WTC11 (cell line): ENCODE data around the gene STARD5. TPM values are rescaled to one million over a fixed set of nuclear protein-coding genes. Genes with fewer than 3 reads are reported as not detected.

ENCODE experiments used
- ATAC-seq: fragments of 200-7000 bp; cut with Tn5 transposase; 2 replicates; pipeline ENCODE4 v1.10.0; 2021; ENCODE audit warnings: mild to moderate bottlenecking, moderate library complexity
- CTCF ChIA-PET: fragments of 300-600 bp; sonication (Branson Sonifier 250); formaldehyde crosslinking; loops from one replicate; lab custom pipeline; 2021; ENCODE audit warnings: antibody characterized with exemption; lab: Charles Lee
- POLR2A ChIA-PET: fragments of 350-600 bp; sonication (Branson Sonifier 250); formaldehyde crosslinking; loops from one replicate; lab custom pipeline; 2021; ENCODE audit warnings: antibody characterized with exemption; lab: Charles Lee
- DNase-seq: peaks from one replicate; pipeline ENCODE4 v3.0.0; 2021; ENCODE audit warnings: low spot score
- H3K27ac Mint-ChIP-seq: 2 replicates; pipeline ENCODE4 v1.8.0; 2021; ENCODE audit warnings: mixed read lengths
- H3K27me3 Mint-ChIP-seq: 2 replicates; pipeline ENCODE4 v1.8.0; 2021; ENCODE audit warnings: low read depth, mild to moderate bottlenecking, moderate library complexity, mixed read lengths
- H3K36me3 Mint-ChIP-seq: 2 replicates; pipeline ENCODE4 v1.8.0; 2021; ENCODE audit warnings: mixed read lengths
- H3K4me1 Mint-ChIP-seq: 2 replicates; pipeline ENCODE4 v1.8.0; 2022; ENCODE audit warnings: mixed read lengths
- H3K4me3 Mint-ChIP-seq: 2 replicates; pipeline ENCODE4 v1.8.0; 2021; ENCODE audit warnings: mild to moderate bottlenecking, moderate library complexity, mixed read lengths
- H3K9me3 Mint-ChIP-seq: 2 replicates; pipeline ENCODE4 v1.8.0; 2021; ENCODE audit warnings: mixed read lengths
- CDX4 ChIP-seq: fragments of 250-450 bp; sonication (Bioruptor Pico); IDR thresholded peaks from 2 replicates; pipeline ENCODE4 v1.9.0; 2021; ENCODE audit warnings: moderate library complexity, mild to moderate bottlenecking, inconsistent platforms, borderline replicate concordance
- CREB1 ChIP-seq: sonication (generic); formaldehyde crosslinking; IDR thresholded peaks from 2 replicates; pipeline ENCODE4 v1.8.0; 2023; ENCODE audit warnings: mild to moderate bottlenecking, missing genetic modification reagents
- CTCF ChIP-seq: fragments of 200-600 bp; IDR thresholded peaks from 2 replicates; pipeline ENCODE4 v1.8.0; 2022; ENCODE audit warnings: antibody characterized with exemption
- EMX1 ChIP-seq: fragments of 250-450 bp; sonication (Bioruptor Pico); IDR thresholded peaks from 2 replicates; pipeline ENCODE4 v1.8.0; 2021; ENCODE audit warnings: mild to moderate bottlenecking
- ERG ChIP-seq: fragments of 250-450 bp; sonication (Bioruptor Pico); IDR thresholded peaks from 2 replicates; pipeline ENCODE4 v1.8.0; 2021; ENCODE audit warnings: mild to moderate bottlenecking
- GTF2I ChIP-seq: fragments of 250-450 bp; sonication (Bioruptor Pico); conservative IDR thresholded peaks from 2 replicates; pipeline ENCODE4 v1.4.0; 2021; ENCODE audit warnings: mild to moderate bottlenecking
- HMGXB4 ChIP-seq: sonication (generic); formaldehyde crosslinking; IDR thresholded peaks from 2 replicates; pipeline ENCODE4 v1.8.1; 2023; ENCODE audit warnings: mild to moderate bottlenecking, moderate library complexity, missing genetic modification reagents
- IRF2 ChIP-seq: sonication (generic); formaldehyde crosslinking; IDR thresholded peaks from 2 replicates; pipeline ENCODE4 v1.8.0; 2022; ENCODE audit warnings: low read depth, missing genetic modification reagents, borderline replicate concordance
- JUN ChIP-seq: sonication (generic); formaldehyde crosslinking; IDR thresholded peaks from 2 replicates; pipeline ENCODE4 v1.8.0; 2023; ENCODE audit warnings: mild to moderate bottlenecking, missing genetic modification reagents
- KAT7 ChIP-seq: sonication (generic); formaldehyde crosslinking; IDR thresholded peaks from 2 replicates; pipeline ENCODE4 v1.8.1; 2023; ENCODE audit warnings: missing genetic modification reagents, mild to moderate bottlenecking, borderline replicate concordance
- MYBL2 ChIP-seq: sonication (generic); formaldehyde crosslinking; IDR thresholded peaks from 2 replicates; pipeline ENCODE4 v1.8.1; 2023; ENCODE audit warnings: mild to moderate bottlenecking, moderate library complexity, missing genetic modification reagents
- NFATC4 ChIP-seq: fragments of 250-450 bp; sonication (Bioruptor Pico); IDR thresholded peaks from 2 replicates; pipeline ENCODE4 v1.9.0; 2021; ENCODE audit warnings: mild to moderate bottlenecking
- NFYB ChIP-seq: sonication (generic); formaldehyde crosslinking; conservative IDR thresholded peaks from 2 replicates; pipeline ENCODE4 v1.8.0; 2022; ENCODE audit warnings: low read depth, missing genetic modification reagents
- NR3C1 ChIP-seq: sonication (generic); formaldehyde crosslinking; conservative IDR thresholded peaks from 2 replicates; pipeline ENCODE4 v1.8.1; 2023; ENCODE audit warnings: low read depth, mild to moderate bottlenecking, missing genetic modification reagents
- PREB ChIP-seq: sonication (generic); formaldehyde crosslinking; IDR thresholded peaks from 2 replicates; pipeline ENCODE4 v1.8.1; 2022; ENCODE audit warnings: mild to moderate bottlenecking, missing genetic modification reagents, moderate library complexity, borderline replicate concordance
- RELA ChIP-seq: sonication (generic); formaldehyde crosslinking; IDR thresholded peaks from 2 replicates; pipeline ENCODE4 v1.8.1; 2022; ENCODE audit warnings: missing genetic modification reagents, mild to moderate bottlenecking, borderline replicate concordance
- TCF7 ChIP-seq: sonication (generic); formaldehyde crosslinking; IDR thresholded peaks from 2 replicates; pipeline ENCODE4 v1.8.0; 2022; ENCODE audit warnings: mild to moderate bottlenecking, low read depth, missing genetic modification reagents, moderate library complexity
- USF1 ChIP-seq: sonication (generic); formaldehyde crosslinking; IDR thresholded peaks from 2 replicates; pipeline ENCODE4 v1.8.0; 2022; ENCODE audit warnings: mild to moderate bottlenecking, missing genetic modification reagents
- ZMAT4 ChIP-seq: fragments of 250-450 bp; sonication (Bioruptor Pico); IDR thresholded peaks from 2 replicates; pipeline ENCODE4 v1.9.0; 2021; ENCODE audit warnings: mild to moderate bottlenecking
- ZNF121 ChIP-seq: sonication (generic); formaldehyde crosslinking; IDR thresholded peaks from 2 replicates; pipeline ENCODE4 v1.8.0; 2023; ENCODE audit warnings: missing genetic modification reagents
- ZNF219 ChIP-seq: sonication (generic); formaldehyde crosslinking; IDR thresholded peaks from 2 replicates; pipeline ENCODE4 v1.8.0; 2023; ENCODE audit warnings: missing genetic modification reagents, mild to moderate bottlenecking, borderline replicate concordance
- ZNF396 ChIP-seq: fragments of 250-450 bp; sonication (Bioruptor Pico); IDR thresholded peaks from 2 replicates; pipeline ENCODE4 v1.8.0; 2021; ENCODE audit warnings: mild to moderate bottlenecking, moderate library complexity, borderline replicate concordance
- ZNF416 ChIP-seq: fragments of 250-450 bp; sonication (Bioruptor Pico); IDR thresholded peaks from 2 replicates; pipeline ENCODE4 v1.9.0; 2021; ENCODE audit warnings: mild to moderate bottlenecking, inconsistent platforms
- ZNF512 ChIP-seq: sonication (generic); formaldehyde crosslinking; IDR thresholded peaks from 2 replicates; pipeline ENCODE4 v1.8.1; 2022; ENCODE audit warnings: missing genetic modification reagents, borderline replicate concordance
- total RNA-seq: library from RNA; stranded (reverse); gene quantifications from 3 replicates; pipeline ENCODE4 v1.2.3, GENCODE V29; 2021

STARD5 gene
- total RNA-seq, 1 experiment from 2014 or later, result 6.8 TPM

GRCh38 chr15:81335631-81336030 is 11.7 kb upstream of the STARD5 start (continued):
- TF ChIP-seq JUN (CRISPR knock-in tag) (no peak), ZNF416 (CRISPR knock-in tag) (no peak), ZNF121 (CRISPR knock-in tag) (no peak), HMGXB4 (no peak), MYBL2 (no peak), ZMAT4 (CRISPR knock-in tag) (no peak)

- Mint-ChIP-seq H3K4me3 (no peak overlapping the region), H3K27ac (no peak overlapping the region; the same call in 1 of the 2 replicates), H3K27me3 (no peaks in the 10 kb centered on the region)
- POLR2A ChIA-PET, result no interaction called here
- no peak for DNase-seq
- TF ChIP-seq HMGXB4 (no peak), GTF2I (CRISPR knock-in tag) (no peak), ZNF512 (CRISPR knock-in tag) (no peak), USF1 (CRISPR knock-in tag) (no peak), KAT7 (CRISPR knock-in tag) (no peak), ZNF219 (CRISPR knock-in tag) (no peak), EMX1 (no peak), NFYB (CRISPR knock-in tag) (no peak), PREB (no peak), NR3C1 (CRISPR knock-in tag) (no peak), NFATC4 (no peak), CREB1 (CRISPR knock-in tag) (no peak), CDX4 (CRISPR knock-in tag) (no peak), IRF2 (no peak), ERG (CRISPR knock-in tag) (no peak), RELA (no peak), CTCF (no peak), TCF7 (CRISPR knock-in tag) (no peak), ZNF396 (CRISPR knock-in tag) (no peak)
- TF ChIP-seq, all 79 proteins: peak for 0
- CTCF ChIA-PET, result interaction anchor here (1.2 to 2.2 kb wide), 3 partner anchors 60 to 76 kb away, joined by 3 to 6 read pairs (median 6); no protein-coding TSS in a partner anchor
- Mint-ChIP-seq H3K9me3 (no peaks in the 10 kb centered on the region), H3K36me3 (no peaks in the 10 kb centered on the region), H3K4me1 (no peaks in the 10 kb centered on the region)
- ATAC-seq, result no peak
These were observed 11.0 kb upstream of the STARD5 start for GRCh38 chr15:81334768-81335435.
